ENCODE results near the gene ADGRB3.
"Not testable (repeated sequence)": the region's sequence is repeated elsewhere in the genome, so short reads cannot be mapped to it uniquely, and the experiment has no call there.

Gene ADGRB3

GRCh38 chr6:69383627-69384026 is 748.5 kb downstream of the ADGRB3 start:
- no peak for DNase-seq

- no peak for DNase-seq
These were observed 751.3 kb downstream of the ADGRB3 start for GRCh38 chr6:69386426-69386825.

- no peak for DNase-seq
These were observed 755.0 kb downstream of the ADGRB3 start for GRCh38 chr6:69390125-69390524.

GRCh38 chr6:69391106-69391505 is 756.0 kb downstream of the ADGRB3 start:
- no peak for DNase-seq

GRCh38 chr6:69392745-69393144 is 757.7 kb downstream of the ADGRB3 start:
- no peak for DNase-seq

- DNase-seq = no peak
These were observed 763.2 kb downstream of the ADGRB3 start for GRCh38 chr6:69398311-69398710.

GRCh38 chr6:69398729-69399128 is 763.6 kb downstream of the ADGRB3 start:
- DNase-seq = no peak

- DNase-seq = no peak
These were observed 773.8 kb downstream of the ADGRB3 start for GRCh38 chr6:69408886-69409285.

GRCh38 chr6:69416776-69417175 is 781.7 kb downstream of the ADGRB3 start:
- DNase-seq = no peak

- DNase-seq = no peak
These were observed 786.2 kb downstream of the ADGRB3 start for GRCh38 chr6:69421269-69421668.

- no peak for DNase-seq
These were observed 786.9 kb downstream of the ADGRB3 start for GRCh38 chr6:69422020-69422419.

- DNase-seq = no peak
These were observed 787.4 kb downstream of the ADGRB3 start for GRCh38 chr6:69422475-69422874.

GRCh38 chr6:69423785-69424184 is 788.7 kb downstream of the ADGRB3 start:
- no peak for DNase-seq

- DNase-seq = no peak
These were observed 789.5 kb downstream of the ADGRB3 start for GRCh38 chr6:69424581-69424980.

- DNase-seq = no peak
These were observed 792.8 kb downstream of the ADGRB3 start for GRCh38 chr6:69427882-69428281.

- DNase-seq = not testable (repeated sequence)
These were observed 797.1 kb downstream of the ADGRB3 start for GRCh38 chr6:69432168-69432567.

- not testable (repeated sequence) for DNase-seq
These were observed 798.0 kb downstream of the ADGRB3 start for GRCh38 chr6:69433116-69433515.

GRCh38 chr6:69438113-69438512 is 803.0 kb downstream of the ADGRB3 start:
- DNase-seq = no peak

Data from CD4-positive, alpha-beta T cell treated with Interferon gamma for 1 hour (primary cell).